GM18505 (cell line): Measurements from ENCODE around the gene SARS1.
A peak's percentile ranks its signal among the peaks of the same experiment; 100 is the strongest.
"Not testable (repeated sequence)": the region's sequence is repeated elsewhere in the genome, so short reads cannot be mapped to it uniquely, and the experiment has no call there.

Experiments
- ATAC-seq: cut with Tn5 transposase; IDR thresholded peaks from one replicate; pipeline ENCODE4 v1.9.1; 2021; ENCODE audit not compliant: unreplicated experiment
- POLR2A ChIP-seq: IDR thresholded peaks from 4 replicates; pipeline ENCODE4 v1.6.1; 2011; ENCODE audit warnings: borderline replicate concordance; ENCODE audit not compliant: insufficient read depth, insufficient read length; ENCODE audit errors: extremely low read depth

Gene SARS1, protein sequence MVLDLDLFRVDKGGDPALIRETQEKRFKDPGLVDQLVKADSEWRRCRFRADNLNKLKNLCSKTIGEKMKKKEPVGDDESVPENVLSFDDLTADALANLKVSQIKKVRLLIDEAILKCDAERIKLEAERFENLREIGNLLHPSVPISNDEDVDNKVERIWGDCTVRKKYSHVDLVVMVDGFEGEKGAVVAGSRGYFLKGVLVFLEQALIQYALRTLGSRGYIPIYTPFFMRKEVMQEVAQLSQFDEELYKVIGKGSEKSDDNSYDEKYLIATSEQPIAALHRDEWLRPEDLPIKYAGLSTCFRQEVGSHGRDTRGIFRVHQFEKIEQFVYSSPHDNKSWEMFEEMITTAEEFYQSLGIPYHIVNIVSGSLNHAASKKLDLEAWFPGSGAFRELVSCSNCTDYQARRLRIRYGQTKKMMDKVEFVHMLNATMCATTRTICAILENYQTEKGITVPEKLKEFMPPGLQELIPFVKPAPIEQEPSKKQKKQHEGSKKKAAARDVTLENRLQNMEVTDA

GRCh38 chr1:109213824-109214693 lies at the start of gene SARS1:
Gene SARS1, plus strand, starts transcription at chr1:109213918. Its CDS starts 75 bp downstream, at chr1:109213993.
- peak; percentile 89 for TF ChIP-seq POLR2A
- peak; percentile 80 for ATAC-seq

DNA sequence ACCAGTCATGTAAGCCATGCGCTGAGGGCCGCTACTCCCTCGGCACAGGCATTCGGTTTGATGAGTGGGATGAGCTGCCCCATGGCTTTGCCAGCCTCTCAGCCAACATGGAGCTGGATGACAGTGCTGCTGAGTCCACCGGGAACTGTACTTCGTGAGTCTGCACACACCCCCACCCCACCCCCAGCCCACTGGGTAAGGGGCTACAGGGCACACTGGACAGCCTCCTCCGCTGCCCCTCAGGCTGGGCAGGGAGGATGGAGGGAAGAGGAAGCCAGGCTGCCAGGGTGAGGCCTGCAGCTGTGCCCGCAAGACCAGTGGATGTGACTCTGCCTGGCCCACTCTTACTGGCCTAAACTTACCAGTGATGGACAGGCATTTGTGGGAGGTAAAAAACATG lies 49.2 kb upstream of the SARS1 start:
- no peak for ATAC-seq

DNA sequence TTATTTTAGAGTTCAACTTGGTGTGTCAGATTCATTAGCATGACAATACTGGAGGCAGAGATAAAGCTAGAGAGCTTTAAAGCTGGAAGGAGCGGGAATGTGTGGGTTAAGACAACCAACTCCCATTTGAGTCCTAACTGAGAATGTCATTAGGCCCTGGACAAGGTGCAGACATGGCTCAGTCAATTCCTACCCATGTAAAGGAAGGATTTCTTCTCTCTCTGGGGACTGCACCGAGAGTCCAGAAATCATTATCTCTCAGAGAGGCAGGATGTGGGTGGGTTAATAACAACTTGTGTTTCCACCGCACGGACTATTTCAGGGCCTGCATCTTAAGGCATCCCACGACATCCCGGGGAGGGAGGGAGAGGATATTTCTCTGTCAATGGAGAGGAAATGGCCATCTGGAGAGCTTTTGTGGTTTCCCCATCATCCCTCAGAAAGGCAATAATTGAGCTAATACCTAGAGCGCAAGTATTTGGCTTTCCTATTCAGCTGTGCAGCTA lies 46.7 kb upstream of the SARS1 start:
- no peak for ATAC-seq
- TF ChIP-seq POLR2A: no peak

More for the DNA sequence above, 49.2 kb upstream of the SARS1 start:
- no peak for TF ChIP-seq POLR2A

DNA sequence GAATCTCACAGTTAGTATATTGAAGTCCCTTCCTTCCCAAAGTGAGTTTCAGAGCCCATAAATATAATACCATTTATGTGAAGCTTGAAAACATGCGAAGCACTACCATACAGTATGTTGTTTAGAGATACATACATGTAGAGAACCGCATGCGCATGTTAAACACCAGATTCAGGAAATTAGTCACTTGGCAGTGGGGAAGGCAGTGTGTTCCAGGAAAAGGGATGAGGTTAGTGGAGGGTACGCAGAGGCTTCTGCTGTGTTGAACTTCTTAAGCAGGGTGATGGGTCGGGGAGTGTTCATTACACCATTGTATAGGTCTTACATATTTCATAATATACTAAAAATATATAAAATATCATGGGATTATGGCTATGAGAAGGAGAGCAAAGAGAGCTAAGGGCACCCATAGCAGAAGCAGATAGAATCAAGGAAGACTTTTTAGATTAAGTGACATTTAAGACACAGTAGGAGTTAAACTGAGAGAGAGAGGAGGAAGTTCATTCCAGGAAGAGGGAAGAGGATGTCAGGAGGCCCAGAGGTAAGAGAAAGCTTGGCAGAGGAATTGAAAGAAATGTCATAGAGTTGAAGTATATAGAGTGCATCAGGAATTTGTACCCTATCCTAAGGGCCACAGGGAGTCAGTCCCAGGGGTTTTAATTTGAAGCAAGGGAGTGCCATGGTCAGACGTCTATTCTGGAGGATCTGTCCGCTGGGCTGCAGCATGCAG lies 43.5 kb upstream of the SARS1 start:
- no peak for TF ChIP-seq POLR2A
- ATAC-seq: no peak

DNA sequence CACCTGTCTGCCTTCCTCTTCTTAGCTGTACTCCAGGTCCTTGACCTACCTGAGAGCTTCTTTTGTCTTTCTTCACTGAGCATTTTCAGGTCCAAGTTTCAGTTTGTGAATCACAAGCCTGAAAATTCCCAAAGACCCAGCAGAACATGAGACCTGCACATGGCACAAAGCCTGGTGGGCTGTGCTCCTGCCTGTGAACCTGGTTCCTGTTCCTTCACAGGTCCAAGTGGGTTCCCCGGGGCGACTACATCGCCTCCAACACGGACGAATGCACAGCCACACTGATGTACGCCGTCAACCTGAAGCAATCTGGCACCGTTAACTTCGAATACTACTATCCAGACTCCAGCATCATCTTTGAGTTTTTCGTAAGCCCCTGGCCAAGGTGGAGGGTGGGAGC lies 42.1 kb upstream of the SARS1 start:
- no peak for TF ChIP-seq POLR2A
- no peak for ATAC-seq

DNA sequence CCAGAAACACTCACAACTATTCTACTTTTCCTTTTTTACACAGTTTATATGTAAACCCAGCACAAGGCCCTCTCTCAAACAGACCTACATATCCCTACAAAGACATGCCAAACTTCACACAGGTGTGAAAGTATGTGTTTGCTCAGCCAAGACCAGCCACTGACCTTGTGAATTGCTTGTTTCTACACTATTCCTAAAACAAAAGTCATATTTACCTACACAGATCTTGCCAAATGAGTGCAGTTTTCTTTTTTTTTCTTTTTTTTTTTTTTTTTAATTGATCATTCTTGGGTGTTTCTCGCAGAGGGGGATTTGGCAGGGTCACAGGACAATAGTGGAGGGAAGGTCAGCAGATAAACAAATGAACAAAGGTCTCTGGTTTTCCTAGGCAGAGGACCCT lies 37.4 kb upstream of the SARS1 start:
- not testable (repeated sequence) for ATAC-seq

- ATAC-seq: not testable (repeated sequence)
Observed at GRCh38 chr1:109180715-109181084, 33.0 kb upstream of the SARS1 start.

DNA sequence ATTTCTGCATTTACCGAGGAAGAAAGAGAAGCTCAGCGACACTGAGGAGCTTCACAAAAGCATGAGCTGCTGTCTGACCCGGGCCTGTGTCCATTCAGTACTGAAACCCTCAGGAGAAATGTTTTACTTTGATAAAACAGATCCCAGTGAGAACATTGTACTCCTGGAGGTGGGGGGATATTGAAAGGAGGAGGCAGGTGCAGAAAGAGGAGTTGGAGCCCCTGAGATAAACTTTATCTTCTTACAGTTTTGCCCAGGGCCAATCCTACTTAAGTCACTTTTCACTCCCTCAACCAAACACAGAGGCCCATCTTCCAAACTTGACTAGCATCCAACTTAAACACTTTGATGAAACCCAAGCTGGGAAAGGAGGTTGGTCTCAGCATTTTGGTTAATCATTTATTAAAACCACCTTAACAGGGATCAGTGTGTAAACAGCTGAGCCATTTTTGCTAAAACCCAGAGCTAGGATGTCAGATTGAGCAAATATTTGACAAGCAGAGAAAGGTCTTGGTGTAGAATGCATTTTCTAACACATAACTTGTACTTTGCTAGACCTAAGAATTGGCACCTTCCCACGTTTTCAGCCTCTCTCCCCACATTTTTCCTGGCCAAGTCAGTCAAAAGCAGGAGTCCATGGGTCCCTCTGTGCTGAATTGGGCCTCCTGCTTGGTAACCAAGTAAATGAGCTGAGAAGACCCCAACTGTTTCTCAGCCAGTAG lies 32.5 kb upstream of the SARS1 start:
- TF ChIP-seq POLR2A: no peak
- ATAC-seq: no peak

DNA sequence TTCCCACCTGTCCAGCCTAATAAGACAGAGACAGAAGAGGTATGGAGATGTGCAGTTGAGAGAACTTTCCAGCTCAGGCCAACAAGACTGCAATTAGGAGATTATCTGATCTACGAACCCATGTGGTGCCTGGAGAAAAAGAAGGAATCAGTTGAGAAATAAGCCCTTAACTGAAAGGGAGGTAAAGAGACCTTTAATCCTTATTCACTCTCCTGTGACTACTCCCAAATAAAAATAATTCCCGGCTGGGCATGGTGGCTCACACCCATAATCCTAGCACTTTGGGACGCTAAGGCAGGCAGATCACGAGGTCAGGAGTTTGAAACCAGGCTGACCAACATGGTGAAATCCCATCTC lies 31.9 kb upstream of the SARS1 start:
- ATAC-seq: no peak
- no peak for TF ChIP-seq POLR2A

DNA sequence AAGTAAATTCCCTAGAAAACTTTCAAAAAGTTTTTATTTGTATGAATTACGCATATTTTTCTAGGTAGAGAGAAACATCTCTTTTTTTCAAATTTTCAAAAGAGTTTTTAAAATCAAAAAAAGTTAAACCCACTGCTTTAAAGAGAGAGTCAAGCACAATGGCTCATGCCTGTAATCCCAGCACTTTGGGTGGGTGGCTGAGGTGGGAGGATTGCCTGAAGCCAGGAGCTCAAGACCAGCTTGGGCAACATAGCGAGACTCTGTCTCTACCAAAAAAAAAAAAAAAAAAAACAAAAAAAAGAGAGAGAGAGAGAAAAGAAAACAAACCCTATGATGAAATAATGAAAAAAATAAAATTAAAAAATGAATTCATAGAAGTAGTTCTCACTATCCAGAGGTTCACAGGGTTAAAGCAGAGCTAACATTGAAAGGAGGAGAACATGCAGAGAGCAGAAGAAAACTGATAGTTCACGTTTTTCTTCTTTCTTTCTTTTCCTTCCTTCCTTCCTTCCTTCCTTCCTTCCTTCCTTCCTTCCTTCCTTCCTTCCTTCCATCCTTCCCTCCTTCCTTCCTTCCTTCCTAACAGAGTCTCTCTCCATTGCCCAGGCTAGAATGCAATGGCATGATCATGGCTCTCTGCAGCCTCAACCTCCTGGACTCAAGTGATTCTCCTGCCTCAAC lies 30.5 kb upstream of the SARS1 start:
- TF ChIP-seq POLR2A: no peak
- ATAC-seq: no peak

GRCh38 chr1:109184687-109185086 lies 29.0 kb upstream of the SARS1 start:
- TF ChIP-seq POLR2A: no peak
- ATAC-seq: no peak

DNA sequence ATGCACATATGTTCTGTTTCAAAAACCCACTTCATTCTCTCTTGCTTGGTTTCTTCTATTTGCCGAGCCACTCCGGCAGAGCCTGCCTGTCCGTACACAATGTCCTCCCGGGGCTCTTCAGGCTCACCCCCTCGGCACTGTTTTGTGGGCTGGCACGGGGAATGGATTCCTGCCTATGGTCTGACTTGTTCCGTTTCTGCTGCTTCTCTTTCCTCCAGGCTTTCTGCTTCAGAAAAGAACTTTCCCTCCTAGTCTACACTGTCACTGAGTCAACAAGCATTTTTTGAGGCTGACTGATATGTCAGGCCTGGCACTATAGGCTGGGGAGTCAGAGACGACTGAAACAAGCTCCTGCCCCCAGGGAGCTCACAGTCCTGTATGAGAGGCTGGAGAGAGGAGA lies 28.4 kb upstream of the SARS1 start:
- no peak for ATAC-seq
- no peak for TF ChIP-seq POLR2A
